Measurements from ENCODE around the gene NAALAD2. TPM values are rescaled to one million over a fixed set of nuclear protein-coding genes. Genes with fewer than 3 reads are reported as not detected.
"Not testable (repeated sequence)": the region's sequence is repeated elsewhere in the genome, so short reads cannot be mapped to it uniquely, and the experiment has no call there.

NAALAD2 gene
- 0.81 TPM for total RNA-seq

DNA sequence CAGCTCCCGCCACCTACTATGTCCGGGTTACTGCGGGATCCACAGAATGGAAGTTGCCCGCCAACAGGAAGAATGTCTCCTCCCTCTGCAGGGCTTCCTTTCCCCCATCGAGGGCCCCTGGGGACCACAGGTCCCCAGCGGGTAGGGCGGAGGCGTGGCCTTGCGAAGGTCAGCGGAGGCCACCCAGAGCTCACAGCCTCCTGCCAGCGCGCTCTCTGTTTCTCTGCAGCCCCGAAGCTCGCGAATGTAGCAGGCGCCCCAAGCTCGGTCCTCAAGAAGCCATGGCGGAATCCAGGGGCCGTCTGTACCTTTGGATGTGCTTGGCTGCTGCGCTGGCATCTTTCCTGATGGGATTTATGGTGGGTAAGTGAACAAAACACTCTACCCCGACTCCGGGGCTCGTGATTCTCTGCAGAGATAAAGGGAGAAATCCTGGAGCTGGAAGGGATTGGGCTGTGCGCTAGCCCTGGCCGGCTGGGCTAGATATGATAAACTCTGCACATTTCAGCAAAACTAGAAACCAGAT, at the start of gene NAALAD2:
Gene NAALAD2, plus strand, starts transcription at position 186 of the 526 bp plus-strand sequence. Its CDS starts 96 bp downstream, at position 282.
- DNase-seq (ENCODE audit: low read depth in 2 of 3, low spot score in 2 of 3) = peak in 2 of 3 donors; percentile 20 to 35

DNA sequence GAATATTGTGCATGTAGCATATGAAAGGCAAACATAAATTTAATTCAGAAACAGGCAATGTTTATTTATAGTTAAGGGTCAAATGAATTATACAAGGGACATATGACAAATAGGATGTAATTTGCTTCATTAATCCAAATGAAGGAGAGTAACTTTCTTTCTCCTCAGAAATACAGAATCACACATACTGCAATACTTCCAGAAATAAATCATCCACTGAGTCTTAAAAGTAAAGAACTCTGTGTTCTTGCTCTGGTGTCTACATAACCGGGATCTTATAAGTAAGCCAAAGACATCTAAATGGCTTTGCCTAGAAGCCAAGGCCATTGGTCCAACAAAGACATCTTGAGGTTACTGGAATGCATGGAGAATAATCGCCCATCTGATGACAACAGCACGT, 48.8 kb upstream of the NAALAD2 start, which contains the start of gene UBTFL1:
Gene UBTFL1, plus strand, starts transcription at position 301 of the 400 bp plus-strand sequence. Its CDS starts 0 bp downstream, at position 301.
- DNase-seq (ENCODE audit: low read depth in 2 of 3, low spot score in 2 of 3) = not testable (repeated sequence)

DNA sequence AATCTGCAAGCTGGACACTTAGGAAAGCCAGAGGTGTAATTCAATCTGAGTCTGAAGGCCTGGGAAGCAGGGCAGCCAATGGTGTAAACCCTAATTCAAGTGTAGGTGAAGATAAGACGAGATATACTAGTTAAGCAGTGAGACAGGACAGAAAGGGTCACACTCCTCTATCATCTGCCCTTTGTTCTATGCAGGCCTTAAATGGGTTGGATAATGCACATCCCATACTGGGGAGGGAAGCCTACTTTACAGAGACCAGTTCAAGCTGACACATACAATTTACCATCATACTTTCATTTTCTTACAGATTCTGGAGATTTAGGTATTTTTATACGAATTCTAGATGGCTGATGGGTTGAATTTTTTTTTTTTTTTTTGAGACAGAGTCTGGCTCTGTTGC, 45.7 kb upstream of the NAALAD2 start:
- DNase-seq (ENCODE audit: low read depth in 2 of 3, low spot score in 2 of 3) = not testable (repeated sequence)

DNA sequence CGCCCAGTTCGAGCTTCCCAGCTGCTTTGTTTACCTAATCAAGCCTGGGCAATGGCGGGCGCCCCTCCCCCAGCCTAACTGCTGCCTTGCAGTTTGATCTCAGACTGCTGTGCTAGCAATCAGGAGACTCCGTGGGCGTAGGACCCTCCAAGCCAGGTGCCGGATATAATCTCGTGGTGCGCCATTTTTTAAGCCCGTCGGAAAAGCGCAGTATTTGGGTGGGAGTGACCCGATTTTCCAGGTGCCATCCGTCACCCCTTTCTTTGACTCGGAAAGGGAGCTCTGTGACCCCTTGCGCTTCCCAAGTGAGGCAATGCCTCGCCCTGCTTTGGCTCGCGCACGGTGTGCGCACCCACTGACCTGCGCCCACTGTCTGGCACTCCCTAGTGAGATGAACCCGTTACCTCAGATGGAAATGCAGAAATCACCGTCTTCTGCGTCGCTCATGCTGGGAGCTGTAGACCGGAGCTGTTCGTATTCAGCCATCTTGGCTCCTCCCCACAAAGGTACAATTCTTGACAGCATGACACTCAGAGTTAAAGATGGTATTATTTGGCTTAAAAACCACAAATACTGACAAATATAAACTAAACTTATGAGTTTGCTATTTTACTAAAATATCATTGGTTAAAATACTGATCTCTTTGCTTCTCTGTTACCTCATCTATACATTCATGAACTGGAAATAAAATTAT, 39.1 kb upstream of the NAALAD2 start:
- DNase-seq (ENCODE audit: low read depth in 2 of 3, low spot score in 2 of 3) = not testable (repeated sequence)

DNA sequence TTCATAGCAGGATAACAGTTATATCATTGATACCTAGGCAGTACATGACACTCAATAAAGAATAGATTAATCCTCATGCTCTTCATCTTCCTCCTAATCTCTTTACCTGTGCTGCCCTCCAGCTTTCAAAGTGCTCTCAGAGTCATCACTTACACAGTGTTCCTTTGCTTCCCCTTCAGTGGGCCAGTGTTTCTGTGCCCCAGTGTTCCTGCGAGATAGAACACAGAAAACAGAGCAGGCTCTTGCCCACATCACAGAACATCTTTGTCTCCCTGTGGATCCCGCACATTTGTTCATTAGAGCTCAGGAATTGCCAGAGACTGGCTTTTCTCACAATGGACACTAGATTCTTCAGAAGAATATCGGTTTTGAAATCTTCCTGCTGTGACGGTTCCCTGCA, 36.2 kb upstream of the NAALAD2 start:
- DNase-seq (ENCODE audit: low read depth in 2 of 3, low spot score in 2 of 3) = not testable (repeated sequence)

DNA sequence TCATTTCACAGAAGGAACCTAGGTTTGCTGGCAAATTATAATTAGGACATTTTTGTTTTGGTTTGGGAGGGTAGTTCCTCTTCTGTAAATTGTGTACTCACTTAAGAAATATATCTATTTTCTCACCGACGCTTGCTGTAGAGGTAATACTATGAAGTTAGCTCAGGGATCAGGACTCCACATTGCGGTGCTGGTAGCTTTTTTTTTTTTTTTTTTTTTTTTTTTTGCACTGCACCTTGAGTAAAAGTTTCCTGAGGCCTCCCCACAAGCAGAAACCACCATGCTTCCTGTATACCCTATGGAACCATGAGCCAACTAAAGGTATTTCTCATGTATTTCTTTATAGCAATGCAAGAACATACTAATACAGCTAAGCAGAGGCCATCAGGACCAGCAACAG, 34.0 kb upstream of the NAALAD2 start:
- DNase-seq (ENCODE audit: low read depth in 2 of 3, low spot score in 2 of 3) = peak in 2 of 3 donors; percentile 13 to 65

DNA sequence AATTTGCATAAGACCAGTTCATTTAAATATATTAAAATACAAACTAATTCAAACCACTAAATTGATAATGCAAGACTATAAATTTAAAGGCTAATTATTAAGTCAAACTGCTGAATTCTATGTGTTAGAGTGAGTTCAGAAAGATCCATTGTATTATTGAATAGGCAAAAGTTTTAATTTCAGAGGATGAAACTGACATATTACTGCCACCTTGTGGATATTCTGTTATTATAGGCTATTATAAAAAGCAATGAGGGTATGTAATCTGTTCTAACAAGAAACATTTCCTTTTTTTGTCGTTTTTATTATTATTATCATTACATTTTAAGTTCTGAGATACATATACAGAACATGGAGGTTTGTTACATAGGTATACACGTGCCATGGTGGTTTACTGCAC, 20.9 kb upstream of the NAALAD2 start:
- peak in 1 of 3 donors; percentile 12 for DNase-seq (ENCODE audit: low read depth in 2 of 3, low spot score in 2 of 3)

DNA sequence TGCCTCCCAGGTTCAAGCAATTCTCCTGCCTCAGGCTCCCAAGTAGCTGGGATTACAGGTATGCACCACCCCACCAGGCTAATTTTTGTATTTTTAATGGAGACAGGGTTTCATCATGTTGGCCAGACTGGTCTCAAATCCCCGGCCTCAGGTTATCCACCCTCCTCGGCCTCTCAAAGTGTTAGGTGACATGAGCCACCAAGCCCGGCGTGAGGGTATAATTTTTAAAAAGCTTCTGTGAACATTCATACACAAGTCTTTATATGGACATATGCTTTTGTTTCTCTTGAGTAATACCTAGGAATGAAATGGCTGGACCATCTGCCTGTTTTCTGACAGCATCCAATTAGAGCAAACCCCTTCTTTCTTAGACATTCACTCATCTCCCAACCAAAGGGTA, 14.3 kb upstream of the NAALAD2 start:
- no peak for DNase-seq (ENCODE audit: low read depth in 2 of 3, low spot score in 2 of 3)

DNA sequence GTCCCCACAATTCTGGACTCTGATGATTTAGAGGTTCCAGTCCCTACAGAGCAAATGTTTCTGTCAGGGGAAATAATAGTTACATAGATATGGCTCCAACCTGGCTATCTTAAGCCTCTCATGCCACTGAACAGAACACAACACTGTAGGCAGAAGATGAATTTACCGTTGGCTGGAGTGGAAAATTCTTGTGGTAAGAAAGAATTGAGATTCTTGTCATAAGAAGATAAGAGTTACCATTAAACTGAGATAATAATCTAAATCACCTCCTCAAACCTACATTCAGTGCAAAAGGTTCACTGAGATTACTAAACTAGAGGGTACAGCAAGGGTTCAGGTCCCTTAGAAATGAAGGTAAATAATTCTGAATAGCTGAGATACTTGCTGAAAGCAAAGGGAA, 10.1 kb upstream of the NAALAD2 start:
- no peak for DNase-seq (ENCODE audit: low read depth in 2 of 3, low spot score in 2 of 3)

DNA sequence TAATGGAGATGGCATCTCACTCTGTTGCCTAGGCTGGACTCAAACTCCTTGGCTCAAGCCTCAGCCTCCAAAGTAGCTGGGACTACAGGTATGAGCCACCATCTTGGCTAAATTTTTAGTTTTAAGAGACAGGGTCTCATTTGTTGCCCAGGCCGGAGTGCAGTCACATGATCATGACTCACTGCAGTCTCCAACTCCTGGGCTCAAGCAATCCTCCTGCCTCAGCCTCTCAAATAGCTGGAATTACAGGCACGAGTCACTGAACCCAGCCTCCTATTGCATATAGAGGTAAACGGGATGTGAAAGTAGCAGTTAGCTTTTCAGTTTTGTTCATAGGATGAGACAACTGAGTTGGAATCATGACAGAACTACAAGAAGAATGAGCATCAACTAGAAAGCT, 9.5 kb upstream of the NAALAD2 start:
- no peak for DNase-seq (ENCODE audit: low read depth in 2 of 3, low spot score in 2 of 3)

DNA sequence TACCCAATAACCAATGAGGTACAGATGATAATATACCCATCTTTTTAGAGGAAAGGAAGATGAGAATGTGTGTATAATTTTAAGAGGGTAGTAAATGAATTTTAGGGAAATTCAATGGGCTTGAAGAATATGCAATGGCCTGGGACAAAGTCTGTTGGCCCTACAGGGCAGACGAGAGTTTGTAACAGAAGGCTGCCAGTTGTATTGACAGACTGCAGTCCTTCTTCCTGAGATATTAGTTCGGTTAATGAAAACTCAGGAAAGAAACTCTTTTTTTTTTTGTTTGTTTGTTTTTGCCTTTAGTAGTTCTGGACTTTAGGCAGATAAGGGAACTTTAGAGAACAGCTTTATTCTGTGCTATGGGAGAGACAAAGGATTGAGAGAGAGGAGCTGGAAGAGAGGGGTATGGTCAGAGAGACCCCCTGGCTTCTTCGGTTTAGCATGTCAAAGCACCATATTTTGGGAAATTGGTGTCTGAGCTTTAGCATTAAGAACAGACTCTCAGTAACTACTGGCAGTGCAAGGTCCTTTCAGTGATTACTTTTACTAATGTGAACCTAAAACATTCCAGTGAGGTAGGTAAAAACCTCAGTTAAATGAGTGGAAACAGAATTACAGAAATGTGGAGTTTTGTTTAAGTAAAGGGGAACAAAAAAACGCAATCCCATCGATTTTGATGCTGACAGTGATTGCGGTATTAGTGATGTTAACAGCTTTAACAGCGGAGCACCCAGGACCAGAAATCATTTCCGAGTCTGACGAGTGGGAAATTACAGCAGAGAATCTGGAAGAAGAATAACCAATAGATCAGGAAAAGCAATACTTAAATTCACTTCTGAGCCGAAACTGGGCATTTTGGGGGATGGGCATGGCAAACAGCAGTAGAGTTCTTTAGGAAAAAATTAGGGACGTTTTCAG, 644 bp upstream of the NAALAD2 start:
- DNase-seq (ENCODE audit: low read depth in 2 of 3, low spot score in 2 of 3) = no peak

DNA sequence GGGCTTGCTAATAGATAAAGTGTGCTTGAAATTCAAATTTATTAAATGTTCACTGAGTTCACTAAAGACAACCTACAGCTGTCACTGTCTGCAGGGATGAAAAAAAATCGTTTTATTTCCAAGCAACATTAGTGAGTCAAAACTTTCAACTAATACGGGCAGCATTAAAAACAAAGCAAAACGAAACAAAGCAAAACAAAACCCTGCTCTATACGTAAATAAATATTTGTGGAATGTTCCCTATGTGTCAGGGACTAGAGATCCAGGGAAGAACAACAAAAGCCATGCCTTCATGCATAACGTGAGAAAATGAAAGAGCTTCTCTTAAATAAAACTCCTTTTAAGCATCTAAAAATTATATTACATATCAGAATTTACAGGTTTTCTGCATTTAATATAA, 553 bp downstream of the NAALAD2 start:
- peak in 1 of 3 donors; percentile 2 for DNase-seq (ENCODE audit: low read depth in 2 of 3, low spot score in 2 of 3)

DNA sequence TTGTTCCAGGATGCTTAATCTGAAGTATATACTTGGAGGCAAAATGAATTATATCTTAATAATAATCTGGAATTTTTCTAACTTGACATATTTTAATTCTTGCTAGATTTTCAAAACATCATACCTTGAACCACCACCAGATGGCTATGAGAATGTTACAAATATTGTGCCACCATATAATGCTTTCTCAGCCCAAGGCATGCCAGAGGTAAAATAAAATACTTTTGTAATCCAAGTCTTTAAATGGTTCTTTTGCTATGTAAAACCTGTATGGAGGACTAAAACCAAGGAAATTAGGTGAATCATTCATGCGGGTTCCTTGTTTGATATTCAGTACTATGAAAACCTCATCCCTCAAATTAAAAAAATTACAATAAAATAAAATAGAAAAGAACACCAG, 14.4 kb downstream of the NAALAD2 start:
- no peak for DNase-seq (ENCODE audit: low read depth in 2 of 3, low spot score in 2 of 3)

DNA sequence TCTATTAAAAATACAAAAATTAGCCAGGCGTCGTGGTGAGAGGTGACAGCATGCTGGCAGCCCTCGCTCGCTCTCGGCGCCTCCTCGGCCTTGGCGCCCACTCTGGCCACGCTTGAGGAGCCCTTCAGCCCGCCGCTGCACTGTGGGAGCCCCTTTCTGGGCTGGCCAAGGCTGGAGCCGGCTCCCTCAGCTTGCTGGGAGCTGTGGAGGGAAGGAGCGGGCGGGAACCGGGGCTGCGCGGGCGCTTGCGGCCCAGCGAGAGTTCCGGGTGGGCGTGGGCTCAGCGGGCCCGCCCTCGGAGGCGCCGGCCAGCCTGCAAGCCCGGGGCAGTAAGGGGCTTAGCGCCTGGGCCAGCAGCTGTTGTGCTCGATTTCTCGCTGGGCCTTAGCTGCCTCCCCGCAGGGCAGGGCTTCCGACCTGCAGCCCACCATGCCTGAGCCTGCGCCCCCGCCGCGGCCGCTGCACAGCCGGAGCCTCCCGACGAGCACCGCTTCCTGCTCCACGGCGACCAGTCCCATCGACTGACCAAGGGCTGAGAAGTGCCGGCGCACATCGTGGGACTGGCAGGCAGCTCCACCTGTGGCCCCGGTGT, 32.6 kb downstream of the NAALAD2 start:
- DNase-seq (ENCODE audit: low read depth in 2 of 3, low spot score in 2 of 3) = not testable (repeated sequence)

DNA sequence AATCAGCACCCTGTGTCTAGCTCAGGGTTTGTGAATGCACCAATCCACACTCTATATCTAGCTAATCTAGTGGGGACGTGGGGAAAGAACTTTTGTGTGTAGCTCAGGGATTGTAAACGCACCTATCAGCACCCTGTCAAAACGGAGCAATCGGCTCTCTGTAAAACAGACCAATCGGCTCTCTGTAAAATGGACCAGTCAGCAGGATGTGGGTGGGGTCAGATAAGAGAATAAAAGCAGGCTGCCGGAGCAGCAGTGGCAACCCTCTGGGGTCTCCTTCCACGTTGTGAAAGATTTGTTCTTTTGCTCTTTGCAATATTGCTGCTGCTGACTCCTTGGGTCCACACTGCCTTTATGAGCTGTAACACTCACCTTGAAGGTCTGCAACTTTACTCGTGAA, 33.2 kb downstream of the NAALAD2 start:
- not testable (repeated sequence) for DNase-seq (ENCODE audit: low read depth in 2 of 3, low spot score in 2 of 3)

DNA sequence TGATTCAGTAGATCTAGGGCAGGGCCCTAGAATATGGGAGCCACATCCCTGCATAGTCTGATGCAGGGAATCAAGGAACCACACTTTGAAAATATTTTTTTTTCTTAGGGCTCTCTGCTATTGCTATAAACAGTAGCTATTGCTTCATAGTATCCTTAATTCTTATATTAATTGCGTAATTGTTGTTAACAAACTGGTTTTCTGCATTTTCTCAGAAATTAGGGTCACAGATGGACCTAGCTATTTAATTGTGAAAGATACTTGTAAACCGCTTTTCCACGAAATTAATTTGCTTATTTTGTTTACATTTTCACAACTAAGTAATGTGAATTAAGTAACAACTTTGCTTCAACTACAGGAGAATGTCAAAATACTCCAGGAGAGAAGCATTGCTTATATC, 34.1 kb downstream of the NAALAD2 start:
- DNase-seq (ENCODE audit: low read depth in 2 of 3, low spot score in 2 of 3) = no peak

DNA sequence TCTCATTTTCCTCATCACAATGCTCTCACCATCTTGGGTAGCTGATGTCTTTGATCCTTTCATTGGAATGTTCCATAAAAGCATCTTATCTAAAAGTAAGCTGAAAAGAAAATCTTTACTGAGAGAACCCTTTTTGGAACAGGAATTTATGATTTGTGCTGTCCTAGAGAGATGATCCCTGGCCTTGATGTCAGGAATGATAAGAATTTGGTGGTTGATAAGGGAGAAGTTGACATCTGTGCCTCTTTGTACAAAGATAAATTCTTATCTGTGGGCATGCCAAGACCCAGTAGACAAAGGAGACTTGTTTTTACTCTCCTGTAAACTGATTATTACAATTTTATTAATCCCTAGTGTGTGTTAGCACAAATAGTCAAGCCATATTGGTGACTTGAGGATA, 36.9 kb downstream of the NAALAD2 start:
- no peak for DNase-seq (ENCODE audit: low read depth in 2 of 3, low spot score in 2 of 3)

DNA sequence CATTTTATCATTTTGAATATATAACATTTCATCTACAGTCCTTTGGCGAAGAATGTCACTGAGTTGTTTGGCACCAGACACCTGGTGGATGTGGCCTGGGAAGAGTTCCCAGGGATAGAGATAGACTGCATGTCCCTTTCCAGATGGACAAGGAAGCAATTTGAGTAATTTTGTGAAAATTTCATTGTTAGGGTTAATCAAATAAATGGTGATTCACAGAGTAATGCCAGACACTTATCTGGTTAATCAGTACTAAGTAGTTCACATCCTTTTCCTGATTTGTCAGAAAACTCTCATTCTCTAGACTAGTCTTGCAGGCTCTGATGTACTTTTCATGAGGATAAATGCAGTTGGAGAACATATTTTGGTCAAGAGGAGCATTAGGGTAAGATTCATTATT, 41.6 kb downstream of the NAALAD2 start:
- DNase-seq (ENCODE audit: low read depth in 2 of 3, low spot score in 2 of 3) = no peak

DNA sequence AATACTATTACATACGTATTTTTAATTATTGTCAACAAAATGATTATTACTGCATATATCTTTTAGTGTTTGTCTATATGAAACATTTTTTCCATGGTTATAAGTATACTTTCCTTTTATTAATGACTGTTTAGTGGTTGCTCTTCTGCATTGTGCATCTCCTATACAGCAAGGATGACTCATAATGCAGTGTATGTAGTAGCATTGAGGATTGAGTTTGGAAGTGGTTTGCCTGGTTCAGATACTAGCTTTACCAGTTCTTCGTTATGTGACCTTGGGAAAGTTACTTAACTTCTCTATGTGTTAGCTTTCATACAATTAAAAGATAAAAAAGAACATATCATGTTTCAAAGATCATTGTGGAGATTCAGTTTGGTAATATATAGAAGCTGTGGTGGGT, 44.3 kb downstream of the NAALAD2 start:
- no peak for DNase-seq (ENCODE audit: low read depth in 2 of 3, low spot score in 2 of 3)

DNA sequence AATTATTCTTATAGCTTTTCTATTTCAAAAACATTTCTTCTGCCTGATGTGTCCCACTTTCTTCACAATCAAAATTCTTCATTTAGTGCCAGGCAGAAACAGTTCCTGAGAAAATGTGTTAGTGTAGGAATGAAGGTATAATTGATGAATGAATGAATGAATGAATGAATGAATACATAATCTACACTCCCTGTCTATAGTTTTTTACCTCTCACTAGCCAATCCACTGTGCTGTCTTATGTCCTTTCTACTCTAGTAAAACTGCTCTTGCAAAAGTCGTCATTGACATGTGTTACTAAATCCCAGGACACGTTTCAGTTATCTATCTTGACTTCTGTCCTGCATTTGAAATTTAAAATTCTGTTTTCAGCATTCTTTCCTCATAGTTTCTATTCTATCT, 45.5 kb downstream of the NAALAD2 start:
- no peak for DNase-seq (ENCODE audit: low read depth in 2 of 3, low spot score in 2 of 3)

DNA sequence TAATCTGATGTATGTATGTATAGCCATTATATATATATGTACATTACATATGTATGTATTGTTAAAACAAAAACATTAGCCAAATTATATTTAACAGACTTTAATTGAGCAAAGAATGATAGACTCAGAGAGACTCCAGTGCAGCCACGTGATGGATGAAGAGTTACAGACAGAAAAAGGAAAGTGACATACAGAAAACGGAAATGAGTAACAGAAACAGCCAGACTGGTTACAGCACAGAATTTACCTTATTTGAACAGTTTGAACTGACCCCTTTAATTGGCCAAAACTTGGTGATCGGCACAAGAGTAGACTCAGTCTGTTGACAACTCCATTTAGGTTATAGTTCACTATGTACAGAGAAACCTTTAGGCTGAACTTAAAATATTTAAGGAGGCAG, 53.4 kb downstream of the NAALAD2 start:
- no peak for DNase-seq (ENCODE audit: low read depth in 2 of 3, low spot score in 2 of 3)
